GM21381 (cell line): ENCODE data around the gene AKAP7.
A peak's percentile ranks its signal among the peaks of the same experiment; 100 is the strongest.

Experiments used
- ATAC-seq: cut with Tn5 transposase; IDR thresholded peaks from one replicate; pipeline ENCODE4 v1.9.1; 2021; ENCODE audit warnings: mild to moderate bottlenecking, moderate library complexity; ENCODE audit not compliant: unreplicated experiment

Gene AKAP7

DNA sequence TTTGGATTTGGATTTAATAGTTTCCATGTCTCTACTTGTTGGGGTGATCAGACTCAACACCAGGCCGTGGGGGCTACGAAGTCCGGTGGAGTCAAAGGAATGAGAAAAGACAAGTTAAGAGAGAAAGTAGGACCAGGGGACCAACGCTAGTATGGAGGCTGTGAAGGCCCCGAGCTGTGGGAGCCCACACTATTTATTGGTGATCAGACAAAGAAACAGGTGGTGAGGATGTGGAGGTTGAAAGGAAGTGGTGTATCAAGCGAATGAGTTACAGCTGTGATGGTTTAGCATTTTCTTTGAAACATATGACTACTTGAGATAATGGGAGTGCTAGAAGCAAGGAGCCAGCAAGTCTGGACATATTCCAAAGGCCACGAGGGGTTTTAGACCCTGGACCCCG lies 62.4 kb downstream of the AKAP7 start:
- no peak for ATAC-seq

DNA sequence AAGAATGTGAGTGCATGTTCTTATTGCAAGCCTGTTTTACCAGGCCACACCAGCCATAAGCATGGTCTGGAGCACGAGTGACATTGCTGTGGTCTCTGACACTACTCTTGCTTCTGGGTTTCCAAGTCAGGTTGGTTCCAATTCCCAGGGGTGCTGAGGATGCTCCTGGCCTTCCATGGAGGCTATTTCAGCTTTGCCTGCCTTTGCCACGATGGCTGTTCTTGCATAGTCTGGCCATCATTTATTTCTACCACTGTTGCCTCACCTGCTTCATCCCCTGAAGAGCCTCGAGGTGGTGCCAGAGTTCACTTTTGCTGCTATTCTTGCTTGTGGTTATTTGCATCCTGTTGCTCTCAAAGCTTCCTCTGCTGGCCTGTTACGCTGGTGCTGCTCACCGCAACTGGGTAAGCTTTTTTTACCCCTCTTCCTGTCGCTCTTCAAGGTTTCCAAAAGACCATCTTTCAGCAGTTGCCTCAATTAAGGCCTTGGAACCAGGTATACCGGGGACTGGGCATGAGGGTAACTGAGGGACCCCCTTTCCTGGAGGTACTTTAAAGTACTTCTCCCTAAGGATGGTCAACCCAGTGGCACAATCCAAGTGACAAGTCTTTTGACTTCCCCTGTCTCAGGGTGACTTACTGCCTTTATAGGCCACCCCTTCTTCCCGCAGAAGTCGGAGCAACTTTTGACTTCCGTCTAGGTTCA lies 64.5 kb downstream of the AKAP7 start:
- ATAC-seq: peak; percentile 100

DNA sequence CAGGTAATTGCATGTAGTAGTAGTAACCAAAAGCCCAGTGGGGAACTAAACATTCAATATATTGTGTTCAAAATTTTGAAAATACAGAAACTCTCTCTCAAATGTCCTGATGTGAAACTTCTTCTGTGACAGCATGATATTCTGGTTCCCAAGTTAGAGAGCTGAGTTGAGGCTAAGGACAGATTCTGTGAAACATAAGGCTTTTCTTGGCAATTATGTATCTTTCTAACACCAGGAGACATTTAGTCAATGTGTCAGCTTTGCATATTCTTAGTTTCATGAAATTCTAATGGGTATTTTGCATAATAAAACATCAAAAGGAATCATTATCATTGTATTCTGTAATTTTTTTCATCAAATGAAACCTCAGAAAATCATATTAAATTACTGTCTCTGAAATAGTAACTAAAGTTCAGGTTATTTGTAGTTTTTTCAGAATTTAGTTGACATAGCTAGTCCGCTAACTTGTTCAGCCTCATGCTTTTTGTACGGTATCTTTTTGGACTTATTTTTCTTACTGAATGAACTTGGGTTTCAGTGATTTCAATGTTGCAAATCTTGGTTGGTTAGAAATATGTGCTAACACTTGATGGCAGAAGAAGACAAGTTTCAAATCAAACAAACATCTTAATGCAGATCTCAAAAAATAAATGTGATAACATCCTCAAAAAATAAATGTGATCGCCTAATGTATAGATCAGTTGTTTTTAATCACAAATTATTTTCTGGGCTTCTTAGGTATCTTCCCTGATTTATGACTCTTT lies 70.4 kb downstream of the AKAP7 start:
- ATAC-seq: no peak

DNA sequence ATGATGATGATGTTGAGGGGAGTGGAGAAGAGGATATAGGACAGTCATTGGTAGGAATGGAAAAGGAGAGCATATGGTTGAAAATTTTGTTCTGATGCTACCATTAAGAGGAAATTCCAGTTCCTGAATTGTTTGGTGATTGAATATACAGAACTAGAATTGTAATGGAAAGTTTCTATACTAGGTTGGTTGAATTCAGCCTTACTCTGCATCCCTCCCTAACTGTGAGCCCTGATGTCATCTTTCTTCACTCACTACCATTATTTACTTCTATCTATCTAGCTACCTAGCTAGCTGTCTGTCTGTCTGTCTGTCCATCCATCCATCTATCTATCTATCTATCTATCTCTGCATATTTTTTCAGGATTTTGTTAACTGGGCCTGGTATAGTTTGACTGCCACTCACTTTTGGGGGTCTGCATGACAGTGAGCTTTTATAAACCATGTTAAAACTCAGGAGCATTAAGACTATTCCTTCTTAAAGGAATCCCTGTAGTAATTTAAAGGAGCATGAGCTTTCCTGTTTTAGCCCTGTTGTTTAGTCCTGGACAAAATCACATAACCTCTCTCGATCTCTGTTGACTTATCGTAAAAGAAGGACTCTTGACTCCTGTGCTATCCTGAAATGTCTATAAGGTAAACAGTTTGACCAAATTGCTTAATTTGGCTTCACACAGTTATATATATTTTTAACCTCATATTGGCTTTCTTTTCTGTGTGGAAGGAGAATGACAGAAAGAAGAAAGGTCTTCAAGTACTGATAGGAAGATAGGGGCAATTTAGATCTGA lies 71.4 kb downstream of the AKAP7 start:
- no peak for ATAC-seq

DNA sequence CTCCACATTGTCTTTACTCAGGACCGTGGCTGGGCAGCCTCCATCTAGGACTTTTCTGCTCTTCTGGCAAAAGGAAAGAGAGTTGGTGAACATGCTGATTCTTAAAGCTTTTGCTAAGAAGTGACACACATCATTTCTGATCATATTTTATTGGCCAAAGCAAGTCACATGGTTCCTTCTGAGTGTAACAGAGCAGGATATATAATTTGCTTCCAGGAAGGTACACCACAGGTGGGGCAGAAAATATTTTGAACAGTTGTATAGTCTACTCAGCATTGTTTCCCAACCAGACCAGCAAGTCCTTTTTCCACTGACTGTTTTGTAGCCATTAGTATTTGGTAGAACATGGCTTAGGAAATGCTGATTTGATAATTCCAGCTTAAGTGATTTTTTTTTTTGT lies 73.5 kb downstream of the AKAP7 start:
- ATAC-seq: no peak

DNA sequence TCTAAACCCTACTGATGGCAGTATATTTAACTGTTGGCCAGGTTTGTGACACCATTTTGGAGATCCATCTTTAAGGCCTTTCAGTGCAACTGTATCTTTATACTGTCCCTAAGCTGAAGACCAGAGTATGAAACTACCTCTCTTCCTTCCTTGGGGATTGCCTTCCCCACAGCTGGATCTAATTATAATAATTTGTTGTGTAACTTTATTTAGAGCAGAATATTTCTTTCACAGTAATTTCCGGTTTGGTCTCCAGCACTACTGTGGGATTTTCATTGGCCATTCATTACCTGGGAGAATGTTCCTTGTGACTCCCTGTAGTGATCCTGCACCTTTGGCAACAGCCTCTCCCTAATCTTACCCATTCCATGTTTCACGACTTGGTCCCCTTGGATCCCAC lies 75.2 kb downstream of the AKAP7 start:
- ATAC-seq: no peak

DNA sequence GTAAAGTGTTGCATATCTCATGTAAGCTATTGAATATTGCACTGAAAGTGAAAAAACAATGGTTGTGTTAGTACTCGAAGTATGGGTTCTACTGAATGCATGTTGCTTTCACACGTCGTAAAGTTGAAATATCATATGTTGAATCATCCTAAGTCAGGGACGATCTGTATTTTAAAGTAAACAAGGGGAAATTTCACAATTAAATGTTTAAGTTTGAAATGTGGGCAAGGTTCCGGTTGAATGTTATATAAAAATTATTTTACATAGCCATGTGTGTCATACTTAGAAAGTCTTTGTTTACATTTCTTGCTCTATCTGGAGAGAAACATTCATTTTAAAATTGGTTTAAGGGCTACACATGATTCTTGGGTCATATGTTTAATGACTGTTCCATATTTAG lies 76.8 kb downstream of the AKAP7 start:
- ATAC-seq: no peak

DNA sequence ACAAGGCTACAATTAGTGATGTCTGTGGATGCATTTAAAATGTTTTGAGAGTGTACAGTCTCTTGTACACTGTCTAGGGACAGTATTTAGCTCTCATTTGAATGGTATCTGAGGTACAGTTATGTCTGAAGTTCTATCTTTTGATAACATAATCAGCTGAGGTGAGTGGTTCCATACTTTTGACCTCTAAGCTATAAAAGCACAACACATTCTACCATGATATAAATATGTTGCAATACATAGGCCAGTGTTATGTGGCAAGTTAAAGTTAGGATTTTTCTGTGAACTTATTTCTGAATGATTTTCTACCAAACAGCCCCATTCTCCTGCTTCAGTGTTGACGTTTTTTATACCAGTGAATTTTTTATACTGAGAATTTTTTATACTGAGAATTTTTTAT lies 77.6 kb downstream of the AKAP7 start:
- ATAC-seq: no peak

DNA sequence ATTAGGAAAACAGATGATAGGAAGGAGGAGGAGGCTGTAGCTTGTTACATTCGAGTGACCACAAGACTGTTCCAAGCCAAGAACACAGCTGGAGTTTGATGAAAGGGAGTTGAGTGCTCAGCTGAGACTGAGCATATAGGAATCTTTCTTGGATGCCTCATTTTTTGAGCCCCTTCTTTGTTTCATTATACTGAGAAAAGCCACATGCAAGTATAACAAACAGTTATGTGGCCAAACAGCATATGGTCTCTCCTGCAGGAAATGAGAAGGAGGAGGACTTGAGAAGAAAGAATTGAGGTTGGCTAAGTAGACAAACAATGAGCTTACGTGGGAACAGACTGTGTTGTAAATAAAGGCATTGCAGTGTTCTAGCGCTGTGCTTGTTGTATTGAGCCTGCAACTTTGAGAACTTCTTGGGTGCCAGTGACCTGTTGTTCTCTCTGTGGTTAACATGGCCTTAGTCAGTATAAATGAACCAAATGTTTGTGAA lies 78.3 kb downstream of the AKAP7 start:
- ATAC-seq: no peak

DNA sequence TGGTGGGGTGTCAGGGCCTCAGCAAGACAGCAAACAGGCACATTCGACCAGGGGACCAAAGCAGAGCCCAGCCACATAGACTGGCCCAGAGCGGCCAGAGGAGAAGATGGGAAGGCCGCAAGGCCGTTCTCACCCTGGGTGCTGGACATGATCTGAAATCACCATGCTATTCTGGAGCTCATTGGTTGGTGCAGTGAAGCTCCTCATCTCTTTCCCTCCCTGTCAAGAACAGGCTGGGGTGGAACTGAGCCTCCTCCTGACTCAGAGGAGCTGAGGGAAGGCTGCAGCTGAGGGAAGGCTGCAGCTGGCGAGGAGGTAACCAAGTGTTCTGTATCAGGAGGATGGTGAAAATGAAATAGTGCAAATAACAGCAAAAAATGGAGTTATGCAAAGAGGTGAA lies 80.0 kb downstream of the AKAP7 start:
- ATAC-seq: no peak

DNA sequence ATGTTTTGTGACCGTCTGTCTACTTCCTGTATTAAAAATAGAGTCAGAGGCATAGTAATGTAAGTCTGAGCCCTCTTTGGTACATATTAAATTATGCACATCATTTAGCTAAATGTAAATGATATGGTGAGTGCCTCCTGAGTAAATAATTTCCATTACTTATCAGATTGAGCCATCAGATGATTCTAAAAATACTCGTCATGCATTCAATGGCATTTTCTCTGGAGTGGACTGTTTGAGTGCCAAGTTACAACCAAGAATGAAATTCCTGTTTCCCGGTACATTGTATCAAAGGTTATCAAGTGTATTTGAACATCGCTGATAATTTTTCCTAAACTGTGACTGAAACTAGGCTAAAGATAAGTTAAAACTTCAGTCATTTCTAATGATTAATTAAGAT lies 81.0 kb downstream of the AKAP7 start:
- ATAC-seq: no peak

DNA sequence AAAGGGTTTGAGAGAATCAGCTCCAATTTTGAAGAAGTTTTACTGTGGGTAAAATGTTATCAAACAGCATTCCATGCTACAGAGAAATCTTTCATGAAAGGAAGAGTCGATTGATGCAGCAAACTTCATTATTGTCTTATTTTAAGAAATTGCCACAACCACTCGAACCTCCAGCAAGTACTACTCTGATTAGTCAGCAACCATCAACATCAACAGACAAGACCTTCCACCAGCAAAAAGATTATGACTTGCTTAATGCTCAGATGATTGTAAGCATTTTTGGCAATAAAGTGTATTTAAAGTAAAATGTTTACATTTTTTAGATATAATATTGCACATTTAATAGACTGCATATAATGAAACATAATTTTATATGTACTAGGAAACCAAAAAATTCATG lies 87.5 kb downstream of the AKAP7 start:
- ATAC-seq: no peak

DNA sequence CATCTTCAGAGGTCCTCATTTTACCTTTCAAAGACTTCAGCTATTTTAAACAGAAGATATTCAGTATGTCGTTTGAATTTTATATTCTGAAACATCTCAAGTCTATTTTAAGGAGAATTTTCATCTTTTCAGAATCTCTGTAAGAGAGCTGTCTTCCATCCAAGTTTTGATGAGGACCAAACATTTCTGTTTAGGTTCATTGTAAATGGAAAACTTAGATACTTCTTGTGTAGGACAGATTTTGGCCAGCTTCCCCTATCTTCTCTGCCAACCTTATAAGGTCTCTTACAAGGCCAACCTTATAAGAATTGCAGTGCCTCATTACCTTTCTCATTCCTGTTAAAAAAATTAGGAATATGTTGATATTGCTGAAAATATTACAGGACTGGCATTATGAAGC lies 88.1 kb downstream of the AKAP7 start:
- no peak for ATAC-seq

DNA sequence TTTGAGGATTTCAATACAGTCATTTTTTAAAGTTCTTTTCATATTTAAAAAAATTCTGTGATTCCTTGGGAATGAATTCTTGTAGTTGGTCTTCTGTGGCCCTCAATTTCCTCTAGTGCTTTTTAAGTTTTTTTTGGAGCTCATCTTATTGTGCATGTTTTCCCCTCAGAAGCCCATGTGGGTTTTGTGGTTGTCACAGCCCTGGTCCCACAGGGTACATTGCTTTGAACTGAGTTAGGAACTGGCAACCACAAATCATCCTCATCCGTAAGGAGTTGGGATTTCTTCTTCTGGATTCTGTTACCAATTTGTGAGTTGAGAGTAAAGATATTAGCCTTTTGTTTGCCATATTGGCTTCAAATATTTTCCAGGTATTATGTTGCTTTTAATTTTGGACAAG lies 89.9 kb downstream of the AKAP7 start:
- ATAC-seq: no peak

DNA sequence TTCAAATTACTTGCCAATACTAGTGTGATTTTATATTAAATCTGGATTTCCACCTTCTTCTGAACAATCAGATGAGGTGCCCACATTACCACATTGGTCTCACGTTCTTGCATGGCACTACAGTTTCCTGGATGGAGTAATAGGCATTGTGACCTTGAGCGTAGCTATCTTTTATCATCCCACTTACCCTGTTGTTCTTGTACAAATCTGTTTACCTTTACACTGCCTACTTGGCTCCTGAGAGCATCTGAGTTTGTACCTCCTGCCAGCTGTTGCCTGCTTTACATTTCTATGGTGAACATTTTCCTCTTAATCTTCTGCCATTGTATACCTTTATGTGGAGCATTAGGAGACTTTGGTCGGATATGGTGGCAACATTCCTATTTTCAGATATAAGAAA lies 90.7 kb downstream of the AKAP7 start:
- no peak for ATAC-seq

DNA sequence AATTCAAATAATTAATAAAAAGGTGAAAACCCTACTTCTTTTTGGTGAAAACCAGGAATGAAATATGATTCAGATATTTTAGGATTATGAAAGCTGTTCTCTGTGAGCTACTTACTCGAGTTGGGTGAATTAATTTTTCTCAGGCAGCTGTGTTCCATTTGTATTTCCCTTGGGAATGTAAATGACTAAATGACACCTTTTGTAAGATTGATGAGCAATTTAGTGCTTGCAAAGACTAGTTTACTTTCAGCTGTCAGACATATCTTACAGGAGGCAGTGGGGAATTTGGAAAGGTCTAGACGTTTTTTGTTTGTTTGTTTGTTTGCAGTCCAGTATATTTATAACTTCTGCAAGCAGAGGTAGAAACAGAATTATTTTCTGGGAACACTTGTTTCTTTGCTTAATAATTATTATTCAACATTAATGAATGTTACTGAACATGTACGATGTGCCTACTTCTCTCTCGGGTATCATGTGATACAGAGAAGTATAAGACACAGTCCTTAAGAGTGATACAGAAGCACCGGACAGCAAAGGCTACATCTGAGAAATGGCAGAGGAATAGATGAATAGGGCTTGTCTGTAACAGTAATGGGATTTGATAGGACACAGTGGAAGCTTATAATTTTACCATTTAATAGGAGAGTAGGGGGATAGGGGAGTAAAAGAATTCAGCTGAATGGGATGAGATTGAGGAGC lies 91.3 kb downstream of the AKAP7 start:
- no peak for ATAC-seq

DNA sequence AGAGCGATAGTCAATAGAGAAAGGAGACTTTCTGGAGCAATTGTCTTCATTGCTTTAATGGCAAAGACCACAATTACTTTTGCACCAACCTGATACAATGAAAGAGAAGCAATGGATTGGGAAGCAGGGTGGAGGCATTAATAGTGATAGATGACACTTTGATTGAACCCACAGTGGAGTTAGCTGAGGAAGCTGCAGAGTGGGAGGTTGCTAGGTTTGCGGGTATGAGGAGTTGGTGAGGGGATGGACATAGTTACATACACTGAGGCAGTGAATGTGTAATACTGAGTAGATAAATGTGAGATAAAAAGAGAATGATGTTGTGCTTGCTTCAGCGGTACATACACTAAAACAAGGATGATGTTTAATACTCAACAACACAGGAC lies 91.9 kb downstream of the AKAP7 start:
- no peak for ATAC-seq

DNA sequence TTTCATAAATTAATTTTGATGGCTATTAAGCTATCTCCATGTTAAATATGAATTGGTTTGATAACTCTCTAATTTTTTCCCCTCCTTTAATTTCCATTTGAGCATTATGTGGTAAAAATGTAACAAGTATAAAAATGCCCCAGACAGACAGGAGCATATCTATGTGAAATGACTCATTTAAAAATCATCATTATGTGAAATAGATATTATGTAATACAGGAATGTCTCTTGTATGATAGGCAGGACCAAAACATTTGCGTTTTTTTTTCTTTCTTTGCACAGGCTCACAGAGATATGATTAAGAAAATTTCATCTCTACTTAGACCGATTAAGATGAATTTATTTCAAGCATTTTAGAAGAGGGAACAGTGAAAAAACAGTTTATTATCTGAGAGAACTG lies 95.8 kb downstream of the AKAP7 start:
- no peak for ATAC-seq

DNA sequence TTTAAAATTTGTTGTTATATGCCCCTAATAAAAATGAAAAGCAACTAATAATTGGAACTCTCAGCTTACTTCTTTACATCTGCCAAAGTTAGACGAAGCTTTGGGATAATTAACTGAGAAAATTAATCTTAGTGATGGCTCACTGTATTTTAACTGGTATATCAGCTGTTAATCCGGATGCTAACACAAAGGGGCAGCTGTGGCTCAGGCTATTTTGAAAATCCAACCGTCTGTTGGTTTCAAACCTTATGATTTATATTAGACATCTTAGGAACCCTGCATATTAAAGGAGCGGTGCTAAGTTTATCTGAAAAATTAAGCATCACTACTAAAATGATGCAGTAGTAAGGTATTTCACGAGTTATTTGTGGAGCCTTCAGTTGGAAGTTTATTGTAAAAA lies 96.6 kb downstream of the AKAP7 start:
- no peak for ATAC-seq

DNA sequence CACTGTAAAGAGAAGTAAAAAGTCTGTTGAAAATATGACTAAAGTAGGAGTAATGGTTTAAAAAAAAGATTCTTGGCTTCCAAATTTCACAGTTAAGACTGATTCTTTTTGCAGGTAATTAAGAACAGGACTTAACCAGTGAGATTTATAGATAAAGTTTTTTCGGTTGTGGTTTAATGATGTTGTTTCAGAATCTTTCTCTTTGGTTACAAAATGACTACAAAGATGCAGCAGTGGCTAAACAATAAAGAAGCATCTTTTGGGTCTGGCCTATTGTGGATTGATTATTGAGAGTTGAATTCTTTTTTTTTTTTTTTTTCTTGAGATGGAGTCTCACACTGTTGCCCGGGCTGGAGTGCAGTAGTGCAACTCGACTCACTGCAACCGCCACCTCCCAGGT lies 109.7 kb downstream of the AKAP7 start:
- no peak for ATAC-seq

DNA sequence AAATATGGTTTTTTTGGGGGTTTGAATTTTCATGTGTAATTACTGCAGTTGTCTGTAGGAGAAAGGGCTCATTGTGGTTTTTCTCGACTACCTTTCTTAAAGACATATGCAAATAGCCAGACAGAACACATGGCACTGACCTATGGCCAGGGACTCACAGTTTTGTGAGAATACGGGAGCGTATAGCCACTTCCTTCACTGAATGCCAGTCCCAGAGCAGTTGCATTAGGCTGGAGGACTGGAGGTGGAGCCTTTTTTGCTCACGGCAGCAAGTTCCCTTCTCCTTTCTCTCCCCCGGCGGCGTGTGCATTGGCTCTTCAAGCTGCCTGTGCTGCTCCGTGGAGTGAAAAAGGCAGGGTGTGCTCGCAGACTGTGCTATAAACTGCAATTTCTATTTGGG lies 114.9 kb downstream of the AKAP7 start:
- peak; percentile 79 for ATAC-seq
